ENCODE measurements around the gene UPF1.

DNA sequence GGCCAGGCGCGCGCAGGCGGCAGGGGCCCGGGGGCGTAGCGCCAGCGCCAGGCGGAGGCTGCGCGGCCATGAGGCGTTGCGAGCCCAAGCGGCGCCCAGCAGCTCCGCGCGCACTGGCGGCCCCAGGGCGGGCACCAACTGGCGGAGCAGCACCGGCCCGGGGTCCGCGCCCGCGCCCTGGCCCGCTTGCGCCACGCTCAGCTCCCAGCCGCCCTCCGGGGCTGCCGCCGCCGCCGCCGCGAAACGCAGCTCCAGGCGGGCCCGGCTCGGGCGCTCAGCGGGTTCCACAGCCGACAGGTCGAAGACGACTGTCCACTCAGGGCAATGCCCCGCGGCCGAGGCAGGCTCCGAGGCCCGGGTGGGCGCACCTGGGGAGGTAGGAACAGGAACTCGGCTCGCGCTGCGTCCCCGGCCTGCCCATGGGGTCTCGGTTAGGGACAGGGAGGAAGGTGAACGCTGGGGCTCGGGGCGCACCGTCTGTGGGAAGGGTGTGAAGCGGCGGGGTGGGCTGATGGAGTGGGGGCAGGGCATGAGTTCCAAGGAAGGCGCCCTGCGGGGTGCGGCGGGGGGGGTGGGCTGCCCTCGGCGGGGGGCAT lies 37.4 kb downstream of the UPF1 start:
- TF ChIP-seq ZNF34 (CRISPR knock-in tag; IDR thresholded peaks at IDR 0.05; ENCODE audit: borderline replicate concordance) (no peak), NFYC (CRISPR knock-in tag; IDR thresholded peaks at IDR 0.05) (no peak), ZNF224 (CRISPR knock-in tag; IDR thresholded peaks at IDR 0.05) (no peak), EEA1 (CRISPR knock-in tag; IDR thresholded peaks at IDR 0.05; ENCODE audit: borderline replicate concordance) (no peak), FOXO1 (CRISPR knock-in tag; IDR thresholded peaks at IDR 0.05) (no peak), EP300 (IDR thresholded peaks at IDR 0.05; ENCODE audit: low read depth in 2 of 2, low read length in 2 of 2) (no peak), EP300 (CRISPR knock-in tag; IDR thresholded peaks at IDR 0.05; ENCODE audit: borderline replicate concordance) (no peak)
- TF ChIP-seq, protein P1, sequence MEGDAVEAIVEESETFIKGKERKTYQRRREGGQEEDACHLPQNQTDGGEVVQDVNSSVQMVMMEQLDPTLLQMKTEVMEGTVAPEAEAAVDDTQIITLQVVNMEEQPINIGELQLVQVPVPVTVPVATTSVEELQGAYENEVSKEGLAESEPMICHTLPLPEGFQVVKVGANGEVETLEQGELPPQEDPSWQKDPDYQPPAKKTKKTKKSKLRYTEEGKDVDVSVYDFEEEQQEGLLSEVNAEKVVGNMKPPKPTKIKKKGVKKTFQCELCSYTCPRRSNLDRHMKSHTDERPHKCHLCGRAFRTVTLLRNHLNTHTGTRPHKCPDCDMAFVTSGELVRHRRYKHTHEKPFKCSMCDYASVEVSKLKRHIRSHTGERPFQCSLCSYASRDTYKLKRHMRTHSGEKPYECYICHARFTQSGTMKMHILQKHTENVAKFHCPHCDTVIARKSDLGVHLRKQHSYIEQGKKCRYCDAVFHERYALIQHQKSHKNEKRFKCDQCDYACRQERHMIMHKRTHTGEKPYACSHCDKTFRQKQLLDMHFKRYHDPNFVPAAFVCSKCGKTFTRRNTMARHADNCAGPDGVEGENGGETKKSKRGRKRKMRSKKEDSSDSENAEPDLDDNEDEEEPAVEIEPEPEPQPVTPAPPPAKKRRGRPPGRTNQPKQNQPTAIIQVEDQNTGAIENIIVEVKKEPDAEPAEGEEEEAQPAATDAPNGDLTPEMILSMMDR (CRISPR knock-in tag; IDR thresholded peaks at IDR 0.05): no peak
- TF ChIP-seq, protein P2, sequence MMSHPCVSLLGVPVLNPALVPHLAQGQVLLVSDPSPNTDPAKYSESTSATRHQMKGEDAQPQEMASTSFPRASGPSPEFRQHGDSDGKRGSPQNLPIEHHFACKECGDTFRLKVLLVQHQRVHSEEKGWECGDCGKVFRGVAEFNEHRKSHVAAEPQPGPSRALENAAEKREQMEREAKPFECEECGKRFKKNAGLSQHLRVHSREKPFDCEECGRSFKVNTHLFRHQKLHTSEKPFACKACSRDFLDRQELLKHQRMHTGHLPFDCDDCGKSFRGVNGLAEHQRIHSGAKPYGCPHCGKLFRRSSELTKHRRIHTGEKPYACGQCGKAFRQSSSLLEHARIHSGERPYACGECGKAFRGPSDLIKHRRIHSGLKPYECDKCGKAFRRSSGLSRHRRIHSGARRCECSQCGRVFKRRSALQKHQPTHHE (CRISPR knock-in tag; IDR thresholded peaks at IDR 0.05; ENCODE audit: borderline replicate concordance): no peak

Data from HepG2 (cell line).